Body of pancreas (tissue), 4 donors: Measurements from ENCODE around the gene GTF2IRD1. TPM values are rescaled to one million over a fixed set of nuclear protein-coding genes. Genes with fewer than 3 reads are reported as not detected.
"Not testable (repeated sequence)": the region's sequence is repeated elsewhere in the genome, so short reads cannot be mapped to it uniquely, and the experiment has no call there.

ENCODE experiments used
- ATAC-seq: fragments of 150-250 bp; one replicate; pipeline ENCODE4 v1.9.1; 2016
- DNase-seq, 4 donors: peaks; one replicate each; pipeline ENCODE4 v3.0.0-alpha.2; 2019
- H3K27ac ChIP-seq, 4 donors: fragments of 200-600 bp; sonication (generic); 1 replicate in 3 of 4; 2 replicates in 1 of 4; pipeline versions ENCODE4 v1.5.1 to v1.6.1; 2016 to 2019; ENCODE audit warnings: mild to moderate bottlenecking in 1 of 4, mixed read lengths in 1 of 4, moderate library complexity in 1 of 4
- H3K27me3 ChIP-seq, 2 donors: fragments of 200-600 bp; sonication (generic); one replicate each; pipeline ENCODE4 v1.6.0; 2016; ENCODE audit warnings: mild to moderate bottlenecking in 1 of 2
- H3K36me3 ChIP-seq, 2 donors: fragments of 200-600 bp; sonication (generic); replicated peaks in 1 of 2; 2 replicates each; pipeline ENCODE4 v1.5.1; 2016; ENCODE audit warnings: low read depth in 2 of 2; ENCODE audit not compliant: insufficient read depth in 1 of 2
- H3K4me1 ChIP-seq: fragments of 200-600 bp; sonication (generic); one replicate; pipeline ENCODE4 v1.6.0; 2016
- H3K4me3 ChIP-seq, 2 donors: fragments of 200-600 bp; sonication (generic); 1 replicate in 1 of 2; 2 replicates in 1 of 2; pipeline ENCODE4 v1.5.1; 2016 to 2019
- H3K9me3 ChIP-seq, 3 donors: fragments of 200-600 bp; sonication (generic); 1 replicate in 2 of 3; 2 replicates in 1 of 3; pipeline ENCODE4 v1.5.1; 2016
- POLR2A ChIP-seq, 3 donors: fragments of 450-650 bp; IDR thresholded peaks; one replicate each; pipeline ENCODE4 v1.6.1; 2016; ENCODE audit warnings: antibody characterized with exemption in 3 of 3, mild to moderate bottlenecking in 2 of 3
- WGBS, 2 donors: methylation state at CpG; one replicate each; pipeline ENCODE4 v1.1.5; 2017; 5-methylcytosine and 5-hydroxymethylcytosine counted together
- intact Hi-C: fragments of 100-400 bp; cut with DNase I; formaldehyde crosslinking; loops from one replicate; pipeline ENCODE4 v1.15.1; 2023
- total RNA-seq, 2 donors: library from RNA; depleted of rRNA; stranded (reverse); fragments of >200 nt; gene quantifications; one replicate each; pipeline ENCODE4 v1.1.0, GENCODE V29; 2016
- TF ChIP-seq, protein P1 (sequence below), 7 experiments: fragments of 450-650 bp in 4 of 7; fragments of 200-600 bp in 3 of 7; sonication (generic) in 3 of 7; IDR thresholded peaks; one replicate each; pipeline ENCODE4 v1.5.1; 2016 to 2019; ENCODE audit warnings: antibody characterized with exemption in 7 of 7

Gene GTF2IRD1
- total RNA-seq, 2 donors from 2014 or later: 9.2 to 11.2 TPM

DNA sequence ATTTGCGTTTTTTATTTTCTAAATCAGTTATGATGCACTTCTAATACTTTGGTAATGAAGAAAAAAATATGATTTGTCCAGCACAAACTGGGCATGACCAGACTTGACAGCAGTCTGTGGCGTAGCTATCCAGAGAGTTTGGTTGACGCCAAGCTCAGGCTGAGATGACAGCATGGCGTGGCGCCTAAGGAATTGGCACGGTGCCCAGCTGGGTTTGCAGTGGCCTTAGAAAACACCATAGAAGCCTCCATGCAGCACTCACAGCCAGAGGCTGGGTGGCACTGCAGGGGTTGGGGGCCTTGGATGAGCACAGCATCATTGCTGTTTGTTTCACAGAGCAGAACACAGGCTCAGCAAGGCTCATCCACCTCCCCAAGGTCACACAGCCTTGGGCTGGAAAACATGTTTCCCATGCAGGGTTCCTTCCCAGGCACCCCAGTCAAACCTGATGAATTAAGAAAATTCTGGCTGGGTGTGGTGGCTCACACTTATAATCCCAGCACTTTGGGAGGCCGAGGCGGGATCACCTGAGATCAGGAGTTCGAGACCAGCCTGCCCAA lies 88.9 kb downstream of the GTF2IRD1 start:
- intact Hi-C loops: no loop called here
- H3K4me1 ChIP-seq: no peaks in the 10 kb centered on the region
- no peak for TF ChIP-seq POLR2A (IDR thresholded peaks at IDR 0.05)
- TF ChIP-seq, protein P1, sequence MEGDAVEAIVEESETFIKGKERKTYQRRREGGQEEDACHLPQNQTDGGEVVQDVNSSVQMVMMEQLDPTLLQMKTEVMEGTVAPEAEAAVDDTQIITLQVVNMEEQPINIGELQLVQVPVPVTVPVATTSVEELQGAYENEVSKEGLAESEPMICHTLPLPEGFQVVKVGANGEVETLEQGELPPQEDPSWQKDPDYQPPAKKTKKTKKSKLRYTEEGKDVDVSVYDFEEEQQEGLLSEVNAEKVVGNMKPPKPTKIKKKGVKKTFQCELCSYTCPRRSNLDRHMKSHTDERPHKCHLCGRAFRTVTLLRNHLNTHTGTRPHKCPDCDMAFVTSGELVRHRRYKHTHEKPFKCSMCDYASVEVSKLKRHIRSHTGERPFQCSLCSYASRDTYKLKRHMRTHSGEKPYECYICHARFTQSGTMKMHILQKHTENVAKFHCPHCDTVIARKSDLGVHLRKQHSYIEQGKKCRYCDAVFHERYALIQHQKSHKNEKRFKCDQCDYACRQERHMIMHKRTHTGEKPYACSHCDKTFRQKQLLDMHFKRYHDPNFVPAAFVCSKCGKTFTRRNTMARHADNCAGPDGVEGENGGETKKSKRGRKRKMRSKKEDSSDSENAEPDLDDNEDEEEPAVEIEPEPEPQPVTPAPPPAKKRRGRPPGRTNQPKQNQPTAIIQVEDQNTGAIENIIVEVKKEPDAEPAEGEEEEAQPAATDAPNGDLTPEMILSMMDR (IDR thresholded peaks at IDR 0.05): no peak
- H3K36me3 ChIP-seq: no peaks in the 10 kb centered on the region
- DNase-seq (peak; percentile 12 to 47 (median 32)), ATAC-seq (no peak)
- WGBS, 2 donors: 72 to 79% methylated on average over 9 of the region's 9 CpGs
- no peak overlapping the region for H3K27ac ChIP-seq
- H3K4me3 ChIP-seq: no peak overlapping the region
- H3K9me3 ChIP-seq: no peaks in the 10 kb centered on the region
- no peaks in the 10 kb centered on the region for H3K27me3 ChIP-seq

DNA sequence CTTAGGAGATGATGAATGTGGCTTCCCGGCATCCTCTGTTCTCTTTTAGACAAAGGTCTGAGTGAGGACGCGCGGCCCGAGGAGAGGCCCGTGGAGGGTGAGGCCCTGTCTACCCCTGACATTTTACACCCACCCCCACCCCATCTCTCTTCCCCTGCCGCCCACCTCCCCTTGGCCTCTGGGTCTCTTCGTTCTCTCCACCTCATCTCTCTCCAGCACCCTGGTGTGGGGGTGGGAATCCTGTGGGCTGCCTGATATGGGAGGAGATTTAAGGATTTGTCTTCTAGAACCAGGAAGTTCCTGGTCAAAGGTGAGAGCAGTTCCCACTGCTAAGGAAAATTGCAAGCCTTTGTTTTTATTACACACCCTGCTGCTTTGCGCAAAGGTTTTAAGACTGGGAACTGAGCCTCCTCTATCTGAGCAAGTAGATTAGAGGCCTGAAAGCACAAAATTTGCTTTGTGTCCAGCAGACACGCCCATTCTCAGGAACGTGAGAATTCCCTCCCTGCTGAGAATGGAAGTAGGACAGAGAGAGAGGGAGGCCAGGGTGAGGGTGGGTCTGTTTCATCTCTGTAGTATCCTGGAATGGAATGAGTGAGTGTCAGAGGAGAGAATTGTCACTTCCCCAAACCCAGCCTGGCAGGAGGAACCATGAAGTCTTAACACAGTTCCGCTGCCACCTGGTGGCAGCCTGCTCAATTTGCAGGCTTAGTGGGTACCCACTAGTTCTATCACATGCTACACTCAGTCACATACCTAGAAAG lies 91.2 kb downstream of the GTF2IRD1 start:
- ATAC-seq (peak; percentile 83), DNase-seq (peak; percentile 62 to 79 (median 72))
- H3K4me3 ChIP-seq: no peak overlapping the region
- intact Hi-C loops: loop anchor here (5.0 kb wide), 1 partner anchor 133 kb away; no protein-coding TSS in a partner anchor
- H3K27me3 ChIP-seq: no peaks in the 10 kb centered on the region
- 85% methylated on average over 10 to 12 of the region's 12 CpGs for WGBS, 2 donors
- TF ChIP-seq, protein P1 (IDR thresholded peaks at IDR 0.05): peak; percentile 40 to 78 (median 60)
- TF ChIP-seq POLR2A (IDR thresholded peaks at IDR 0.05): no peak
- H3K4me1 ChIP-seq: no peaks in the 10 kb centered on the region
- no peaks in the 10 kb centered on the region for H3K9me3 ChIP-seq
- no peak overlapping the region for H3K27ac ChIP-seq
- no peaks in the 10 kb centered on the region for H3K36me3 ChIP-seq

DNA sequence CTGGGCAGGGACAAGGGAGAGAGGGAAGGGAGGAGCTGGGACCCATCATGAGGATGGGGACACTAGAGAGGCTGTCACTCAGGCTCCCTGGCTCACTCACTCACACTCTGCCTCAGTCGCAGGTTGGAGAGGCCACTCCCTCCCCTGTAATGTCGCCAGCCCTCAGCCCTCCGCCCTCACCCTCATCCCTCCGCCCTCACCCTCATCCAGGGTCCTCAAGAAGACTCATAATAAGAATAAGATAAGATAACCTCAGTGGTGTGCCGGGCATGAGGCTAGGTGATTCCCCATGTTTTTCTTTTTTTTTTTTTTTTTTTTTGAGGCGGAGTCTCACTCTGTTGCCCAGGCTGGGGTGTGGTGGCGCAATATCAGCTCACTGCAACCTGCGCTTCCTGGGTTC lies 92.2 kb downstream of the GTF2IRD1 start:
- no peaks in the 10 kb centered on the region for H3K4me1 ChIP-seq
- intact Hi-C loops: loop anchor here (5.0 kb wide), 1 partner anchor 134 kb away; no protein-coding TSS in a partner anchor
- H3K36me3 ChIP-seq: no peaks in the 10 kb centered on the region
- H3K27me3 ChIP-seq: no peaks in the 10 kb centered on the region
- no peak overlapping the region for H3K27ac ChIP-seq
- no peak overlapping the region for H3K4me3 ChIP-seq
- WGBS, 2 donors: 93 to 94% methylated on average over 8 of the region's 8 CpGs
- ATAC-seq: no peak
- no peak for DNase-seq
- TF ChIP-seq, protein P1 (IDR thresholded peaks at IDR 0.05): no peak
- TF ChIP-seq POLR2A (IDR thresholded peaks at IDR 0.05): no peak
- no peaks in the 10 kb centered on the region for H3K9me3 ChIP-seq

DNA sequence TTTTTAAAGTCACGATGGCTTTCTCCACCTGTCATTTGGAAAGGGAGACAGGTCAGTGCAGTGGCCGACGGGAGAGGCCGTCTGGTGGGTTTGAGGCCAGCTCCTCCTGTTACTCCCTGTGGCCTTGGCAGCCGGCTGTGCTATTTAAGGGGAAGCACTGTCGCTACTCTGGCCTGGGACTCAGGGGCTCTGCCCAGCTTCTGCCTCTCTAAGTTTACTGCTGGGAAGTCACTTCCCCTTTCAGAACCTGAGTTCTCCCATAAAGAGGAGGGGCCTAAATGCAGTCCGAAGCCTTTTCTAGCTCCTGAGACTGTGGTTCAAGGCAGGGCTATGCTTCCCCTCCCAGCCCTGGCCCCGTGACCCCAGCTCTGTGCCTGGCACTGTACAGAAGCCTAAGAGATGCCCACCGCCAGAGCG lies 99.9 kb downstream of the GTF2IRD1 start:
- intact Hi-C loops, H3K4me3 ChIP-seq, H3K27me3 ChIP-seq, ATAC-seq, H3K27ac ChIP-seq, H3K36me3 ChIP-seq, H3K9me3 ChIP-seq, H3K4me1 ChIP-seq: not testable (repeated sequence)
- DNase-seq: peak in 1 of 4 donors; percentile 21
- 69 to 100% methylated on average over 2 to 10 of the region's 10 CpGs for WGBS, 2 donors

DNA sequence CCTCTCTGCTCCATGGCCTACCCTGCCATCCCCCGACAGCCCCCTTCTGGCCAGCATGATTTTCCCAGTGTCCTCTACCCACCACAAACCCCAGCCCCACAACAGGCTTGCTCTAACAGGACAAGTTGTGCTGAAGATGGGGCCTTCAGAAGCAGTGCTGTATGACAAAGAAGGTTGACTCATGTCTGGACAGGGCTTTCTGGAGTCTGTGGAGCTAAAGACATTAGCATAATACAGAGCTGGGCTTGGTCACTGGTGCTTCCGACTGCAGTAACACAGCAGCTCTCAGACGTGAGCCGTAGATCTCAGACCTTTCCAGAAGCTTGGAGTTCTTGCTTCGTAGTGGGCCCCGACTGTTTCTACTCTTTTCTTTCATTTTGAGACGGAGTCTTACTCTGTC lies 100.5 kb downstream of the GTF2IRD1 start:
- no peak for ATAC-seq
- Histone ChIP-seq H3K27me3 (no peaks in the 10 kb centered on the region), H3K4me3 (no peak overlapping the region), H3K4me1 (no peaks in the 10 kb centered on the region), H3K36me3 (peaks cover 0 to 5% of the 10 kb centered on the region in 2 donors), H3K27ac (no peak overlapping the region), H3K9me3 (no peaks in the 10 kb centered on the region)
- WGBS, 2 donors: 82 to 92% methylated on average over 7 of the region's 7 CpGs
- intact Hi-C loops: no loop called here
- no peak for DNase-seq
- TF ChIP-seq POLR2A (IDR thresholded peaks at IDR 0.05): no peak
- TF ChIP-seq, protein P1 (IDR thresholded peaks at IDR 0.05): no peak
